CD4-positive, alpha-beta T cell (primary cell): ENCODE measurements around the gene C14orf180. TPM values are rescaled to one million over a fixed set of nuclear protein-coding genes. Genes with fewer than 3 reads are reported as not detected.

Experiments
- ATAC-seq: fragments of 200-7000 bp; cut with Tn5 transposase; one replicate; pipeline ENCODE4 v1.10.0; 2022; ENCODE audit warnings: mild to moderate bottlenecking; ENCODE audit not compliant: poor library complexity
- CTCF ChIA-PET: fragments of 350-600 bp; sonication (Branson Sonifier 250); formaldehyde crosslinking; loops from one replicate; lab custom pipeline; 2021; ENCODE audit warnings: antibody characterized with exemption, inconsistent platforms; lab: Charles Lee
- POLR2A ChIA-PET: fragments of 350-600 bp; sonication (Branson Sonifier 250); formaldehyde crosslinking; loops from one replicate; lab custom pipeline; 2021; ENCODE audit warnings: antibody characterized with exemption, inconsistent platforms; lab: Charles Lee
- DNase-seq, 14 experiments: peaks; one replicate each; pipeline ENCODE4 v3.0.0-alpha.2; 2013 to 2020; ENCODE audit warnings: mixed read lengths in 2 of 14
- H3K27ac ChIP-seq, 2 donors: one replicate each; pipeline versions ENCODE4 v1.5.1 to v1.7.0; 2013; ENCODE audit warnings: low read length in 2 of 2, low read depth in 1 of 2, mild to moderate bottlenecking in 1 of 2
- H3K27me3 ChIP-seq, 2 experiments: 1 replicate in 1 of 2; 2 replicates in 1 of 2; pipeline versions ENCODE4 v1.6.1 to v1.7.0; 2013; ENCODE audit warnings: low read length in 2 of 2, control low read depth in 1 of 2, mild to moderate bottlenecking in 1 of 2, moderate library complexity in 1 of 2; ENCODE audit not compliant: insufficient read depth in 2 of 2, control insufficient read depth in 1 of 2
- H3K36me3 ChIP-seq: one replicate; pipeline ENCODE4 v1.6.1; 2013; ENCODE audit warnings: low read length, control low read depth; ENCODE audit not compliant: insufficient read depth
- H3K4me1 ChIP-seq: one replicate; pipeline ENCODE4 v1.6.1; 2013; ENCODE audit warnings: low read length, control low read depth; ENCODE audit not compliant: insufficient read depth
- H3K4me3 ChIP-seq: one replicate; pipeline ENCODE4 v1.5.1; 2013; ENCODE audit warnings: mild to moderate bottlenecking, low read length, moderate library complexity
- H3K9me3 ChIP-seq, 2 experiments: 1 replicate in 1 of 2; 2 replicates in 1 of 2; pipeline versions ENCODE4 v1.6.1 to v1.7.0; 2013; ENCODE audit warnings: low read length in 2 of 2, mild to moderate bottlenecking in 2 of 2, control low read depth in 1 of 2, moderate library complexity in 1 of 2; ENCODE audit not compliant: control insufficient read depth in 1 of 2, insufficient read depth in 1 of 2
- H3K27ac Mint-ChIP-seq: one replicate; pipeline ENCODE4 v1.8.0; 2020; ENCODE audit warnings: mixed read lengths
- H3K27me3 Mint-ChIP-seq: one replicate; pipeline ENCODE4 v1.8.0; 2021; ENCODE audit warnings: mixed read lengths
- H3K36me3 Mint-ChIP-seq: one replicate; pipeline ENCODE4 v1.8.0; 2021; ENCODE audit warnings: low read depth, mixed read lengths
- H3K4me1 Mint-ChIP-seq: one replicate; pipeline ENCODE4 v1.8.0; 2021; ENCODE audit warnings: low read depth, mixed read lengths
- H3K4me3 Mint-ChIP-seq: one replicate; pipeline ENCODE4 v1.8.0; 2020; ENCODE audit warnings: mild to moderate bottlenecking, mixed read lengths
- H3K9me3 Mint-ChIP-seq: one replicate; pipeline ENCODE4 v1.8.0; 2020; ENCODE audit warnings: mixed read lengths
- intact Hi-C, 2 experiments: fragments of 100-400 bp; cut with DNase I in 1 of 2; cut with micrococcal nuclease in 1 of 2; formaldehyde crosslinking; loops; one replicate each; pipeline versions ENCODE4 v1.15.1 to v1.9.0; 2023 to 2025; cut with DNase I, micrococcal nuclease
- total RNA-seq, 174 experiments: library from RNA in 2 of 174; stranded (reverse) in 2 of 174; gene quantifications; one replicate each; pipeline ENCODE4 v1.2.3 and lab custom pipeline; 2021 to 2026
- TF ChIP-seq, protein P1 (sequence below): fragments of 200-600 bp; IDR thresholded peaks from one replicate; pipeline ENCODE4 v1.8.0; 2022; ENCODE audit warnings: antibody characterized with exemption, mild to moderate bottlenecking

Gene C14orf180
- total RNA-seq, 2 experiments from 2014 or later: not detected

- H3K36me3 ChIP-seq: no peaks in the 10 kb centered on the region
- H3K4me1 Mint-ChIP-seq: no peaks in the 10 kb centered on the region
- H3K4me3 ChIP-seq: no peak overlapping the region
- TF ChIP-seq, protein P1, sequence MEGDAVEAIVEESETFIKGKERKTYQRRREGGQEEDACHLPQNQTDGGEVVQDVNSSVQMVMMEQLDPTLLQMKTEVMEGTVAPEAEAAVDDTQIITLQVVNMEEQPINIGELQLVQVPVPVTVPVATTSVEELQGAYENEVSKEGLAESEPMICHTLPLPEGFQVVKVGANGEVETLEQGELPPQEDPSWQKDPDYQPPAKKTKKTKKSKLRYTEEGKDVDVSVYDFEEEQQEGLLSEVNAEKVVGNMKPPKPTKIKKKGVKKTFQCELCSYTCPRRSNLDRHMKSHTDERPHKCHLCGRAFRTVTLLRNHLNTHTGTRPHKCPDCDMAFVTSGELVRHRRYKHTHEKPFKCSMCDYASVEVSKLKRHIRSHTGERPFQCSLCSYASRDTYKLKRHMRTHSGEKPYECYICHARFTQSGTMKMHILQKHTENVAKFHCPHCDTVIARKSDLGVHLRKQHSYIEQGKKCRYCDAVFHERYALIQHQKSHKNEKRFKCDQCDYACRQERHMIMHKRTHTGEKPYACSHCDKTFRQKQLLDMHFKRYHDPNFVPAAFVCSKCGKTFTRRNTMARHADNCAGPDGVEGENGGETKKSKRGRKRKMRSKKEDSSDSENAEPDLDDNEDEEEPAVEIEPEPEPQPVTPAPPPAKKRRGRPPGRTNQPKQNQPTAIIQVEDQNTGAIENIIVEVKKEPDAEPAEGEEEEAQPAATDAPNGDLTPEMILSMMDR: no peak
- DNase-seq (no peak), ATAC-seq (no peak)
- peaks cover 9% of the 10 kb centered on the region for H3K27me3 Mint-ChIP-seq
- H3K4me3 Mint-ChIP-seq: no peak overlapping the region
- H3K9me3 ChIP-seq: no peaks in the 10 kb centered on the region
- intact Hi-C loops: no loop called here
- CTCF ChIA-PET: no interaction called here
- no peak overlapping the region for H3K27ac ChIP-seq
- no peaks in the 10 kb centered on the region for H3K4me1 ChIP-seq
- H3K9me3 Mint-ChIP-seq: no peaks in the 10 kb centered on the region
- no peak overlapping the region for H3K27ac Mint-ChIP-seq
- no peaks in the 10 kb centered on the region for H3K36me3 Mint-ChIP-seq
- peaks cover 0 to 2% of the 10 kb centered on the region in 2 experiments for H3K27me3 ChIP-seq
- POLR2A ChIA-PET: no interaction called here
Observed at GRCh38 chr14:104582662-104583061, 3.1 kb downstream of the C14orf180 start.

DNA sequence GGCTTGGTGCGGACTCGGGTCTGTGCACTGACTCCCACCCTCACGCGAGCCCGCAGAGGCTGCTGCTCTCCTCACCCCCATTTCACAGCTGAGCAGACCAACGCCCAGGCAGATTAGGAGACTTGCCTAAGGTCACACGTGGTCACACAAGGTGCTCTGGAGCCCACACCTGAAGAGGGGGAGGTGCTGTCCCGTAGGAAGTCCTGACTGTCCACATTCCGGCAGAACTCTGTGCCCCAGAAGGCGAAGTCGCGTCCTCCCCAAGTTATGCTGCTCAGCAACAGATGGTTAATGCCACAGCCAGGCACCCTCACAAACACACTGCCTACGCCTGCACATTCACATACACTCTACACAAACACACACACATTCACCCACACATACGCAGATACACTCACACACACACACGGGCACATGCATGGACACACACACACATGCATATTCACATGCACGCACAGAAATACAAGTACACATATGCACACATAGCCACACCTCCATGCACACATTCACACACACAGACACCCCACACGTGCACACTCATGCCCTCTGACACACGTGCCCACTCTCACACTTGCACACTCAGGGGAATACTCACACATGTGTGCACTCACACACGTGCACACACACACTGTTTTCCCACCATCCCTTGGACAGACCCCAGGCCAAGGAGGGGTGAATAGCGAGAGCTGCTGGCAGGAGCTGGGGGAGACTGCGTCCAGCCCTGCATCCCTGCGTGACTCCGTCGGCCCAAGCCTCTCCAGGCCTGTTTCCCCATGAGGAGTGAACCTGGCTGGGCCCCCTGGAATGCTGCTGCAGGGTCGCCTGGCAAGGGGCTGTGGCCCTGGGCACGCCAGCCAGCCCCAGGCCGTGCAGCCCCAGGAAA lies 4.1 kb downstream of the C14orf180 start:
- Mint-ChIP-seq H3K27ac (no peak overlapping the region), H3K36me3 (no peaks in the 10 kb centered on the region), H3K9me3 (no peaks in the 10 kb centered on the region), H3K27me3 (peaks cover 9% of the 10 kb centered on the region), H3K4me1 (no peaks in the 10 kb centered on the region), H3K4me3 (no peak overlapping the region)
- no peak overlapping the region for H3K27ac ChIP-seq
- H3K4me1 ChIP-seq: no peaks in the 10 kb centered on the region
- H3K27me3 ChIP-seq: no peaks in the 10 kb centered on the region
- intact Hi-C loops: no loop called here
- ChIA-PET CTCF (no interaction called here), POLR2A (no interaction called here)
- TF ChIP-seq, protein P1: no peak
- DNase-seq (no peak), ATAC-seq (no peak)
- no peak overlapping the region for H3K4me3 ChIP-seq
- no peaks in the 10 kb centered on the region for H3K36me3 ChIP-seq
- no peaks in the 10 kb centered on the region for H3K9me3 ChIP-seq

DNA sequence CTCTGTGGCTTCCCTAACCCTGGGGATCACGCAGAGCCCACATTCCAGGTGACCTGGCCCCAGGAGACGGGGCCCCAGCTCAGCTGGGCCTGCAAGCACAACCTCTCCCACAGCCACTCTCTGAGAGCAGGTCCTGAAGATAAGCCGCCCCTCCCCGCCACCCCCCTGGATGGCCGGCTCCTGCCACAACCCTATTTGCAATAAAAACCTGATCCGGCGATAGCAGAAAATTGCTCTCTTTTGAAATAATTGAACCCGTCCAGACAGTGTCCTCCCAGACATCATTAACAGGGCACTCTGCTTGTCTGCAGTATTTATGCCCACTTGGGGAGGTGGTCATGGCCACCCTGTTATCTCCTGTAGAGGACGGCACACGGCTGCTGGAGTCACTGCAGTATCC lies 5.0 kb downstream of the C14orf180 start:
- TF ChIP-seq, protein P1: no peak
- H3K4me1 ChIP-seq: no peaks in the 10 kb centered on the region
- H3K36me3 Mint-ChIP-seq: no peaks in the 10 kb centered on the region
- ChIA-PET CTCF (no interaction called here), POLR2A (no interaction called here)
- DNase-seq (no peak), ATAC-seq (no peak)
- intact Hi-C loops: no loop called here
- H3K27ac ChIP-seq: no peak overlapping the region
- H3K27me3 Mint-ChIP-seq: peaks cover 9% of the 10 kb centered on the region
- no peaks in the 10 kb centered on the region for H3K27me3 ChIP-seq
- no peak overlapping the region for H3K27ac Mint-ChIP-seq
- no peaks in the 10 kb centered on the region for H3K9me3 ChIP-seq
- no peaks in the 10 kb centered on the region for H3K4me1 Mint-ChIP-seq
- H3K36me3 ChIP-seq: no peaks in the 10 kb centered on the region
- no peaks in the 10 kb centered on the region for H3K9me3 Mint-ChIP-seq
- no peak overlapping the region for H3K4me3 ChIP-seq
- H3K4me3 Mint-ChIP-seq: no peak overlapping the region
